D721Med (cell line): ENCODE results near the gene RHEX.
"Not testable (repeated sequence)": the region's sequence is repeated elsewhere in the genome, so short reads cannot be mapped to it uniquely, and the experiment has no call there.

ENCODE experiments used
- DNase-seq: peaks from one replicate; pipeline ENCODE4 v3.0.0; 2011; ENCODE audit warnings: low spot score; ENCODE audit not compliant: insufficient read length
- FAIRE-seq: peaks from 2 replicates; lab custom pipeline; 2011; peaks lifted over from hg19 to GRCh38; lab: Jason Lieb, UNC
- TF ChIP-seq, protein P1 (sequence below): IDR thresholded peaks from 2 replicates; pipeline ENCODE4 v1.5.1; 2012; ENCODE audit warnings: mild to moderate bottlenecking, control low read depth; ENCODE audit not compliant: insufficient read depth; ENCODE audit errors: missing control alignments

RHEX gene, protein sequence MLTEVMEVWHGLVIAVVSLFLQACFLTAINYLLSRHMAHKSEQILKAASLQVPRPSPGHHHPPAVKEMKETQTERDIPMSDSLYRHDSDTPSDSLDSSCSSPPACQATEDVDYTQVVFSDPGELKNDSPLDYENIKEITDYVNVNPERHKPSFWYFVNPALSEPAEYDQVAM

DNA sequence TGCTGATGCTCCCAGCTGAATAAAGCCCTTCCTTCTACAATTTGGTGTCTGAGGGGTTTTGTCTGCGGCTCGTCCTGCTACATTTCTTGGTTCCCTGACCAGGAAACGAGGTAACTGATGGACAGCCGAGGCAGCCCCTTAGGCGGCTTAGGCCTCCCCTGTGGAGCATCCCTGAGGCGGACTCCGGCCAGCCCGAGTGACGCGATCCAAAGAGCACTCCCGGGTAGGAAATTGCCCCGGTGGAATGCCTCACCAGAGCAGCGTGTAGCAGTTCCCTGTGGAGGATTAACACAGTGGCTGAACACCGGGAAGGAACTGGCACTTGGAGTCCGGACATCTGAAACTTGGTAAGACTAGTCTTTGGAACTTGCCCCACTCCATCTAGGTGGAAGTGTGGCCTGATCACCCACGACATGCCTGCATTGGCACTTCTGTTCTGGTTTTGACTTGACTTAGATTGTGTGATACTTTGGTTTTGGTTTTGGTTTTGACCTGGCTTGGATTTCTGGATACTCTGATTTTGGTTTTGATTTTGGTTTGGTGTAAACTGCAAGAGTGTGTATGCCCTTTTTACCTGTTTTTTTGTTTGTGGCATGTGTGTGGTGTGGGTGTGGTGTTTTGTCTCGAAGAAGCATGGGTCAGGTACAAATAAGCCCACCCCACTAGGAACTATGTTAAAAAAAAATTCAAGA is at the start of gene RHEX:
Gene RHEX (plus strand): TSS at position 255 of the 692 bp plus-strand sequence. CDS start 44,656 bp downstream, outside the sequence.
- FAIRE-seq, DNase-seq: not testable (repeated sequence)

GRCh38 chr1:206003854-206004800 is 48.8 kb upstream of the RHEX start:
- no peak for DNase-seq
- TF ChIP-seq, protein P1, sequence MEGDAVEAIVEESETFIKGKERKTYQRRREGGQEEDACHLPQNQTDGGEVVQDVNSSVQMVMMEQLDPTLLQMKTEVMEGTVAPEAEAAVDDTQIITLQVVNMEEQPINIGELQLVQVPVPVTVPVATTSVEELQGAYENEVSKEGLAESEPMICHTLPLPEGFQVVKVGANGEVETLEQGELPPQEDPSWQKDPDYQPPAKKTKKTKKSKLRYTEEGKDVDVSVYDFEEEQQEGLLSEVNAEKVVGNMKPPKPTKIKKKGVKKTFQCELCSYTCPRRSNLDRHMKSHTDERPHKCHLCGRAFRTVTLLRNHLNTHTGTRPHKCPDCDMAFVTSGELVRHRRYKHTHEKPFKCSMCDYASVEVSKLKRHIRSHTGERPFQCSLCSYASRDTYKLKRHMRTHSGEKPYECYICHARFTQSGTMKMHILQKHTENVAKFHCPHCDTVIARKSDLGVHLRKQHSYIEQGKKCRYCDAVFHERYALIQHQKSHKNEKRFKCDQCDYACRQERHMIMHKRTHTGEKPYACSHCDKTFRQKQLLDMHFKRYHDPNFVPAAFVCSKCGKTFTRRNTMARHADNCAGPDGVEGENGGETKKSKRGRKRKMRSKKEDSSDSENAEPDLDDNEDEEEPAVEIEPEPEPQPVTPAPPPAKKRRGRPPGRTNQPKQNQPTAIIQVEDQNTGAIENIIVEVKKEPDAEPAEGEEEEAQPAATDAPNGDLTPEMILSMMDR = no peak
- FAIRE-seq = no peak

DNA sequence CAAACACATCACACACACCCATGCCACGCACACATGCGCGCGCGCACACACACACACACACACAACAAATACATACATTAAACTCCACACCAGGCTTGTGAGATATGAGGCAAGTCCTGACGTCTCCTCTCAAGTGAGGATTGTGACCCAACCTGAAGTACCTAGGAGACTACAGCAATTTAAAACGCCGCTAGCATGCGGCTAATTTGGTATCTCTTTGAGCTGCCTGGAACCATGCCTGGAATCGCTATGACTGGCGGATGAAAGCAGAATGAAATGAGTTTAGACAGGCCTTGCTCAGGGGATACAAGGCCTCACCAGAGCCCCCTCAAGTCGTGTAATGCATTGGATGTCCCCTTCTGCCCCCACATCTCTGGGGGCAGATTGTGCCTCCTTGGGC is 48.1 kb upstream of the RHEX start:
- FAIRE-seq = no peak
- TF ChIP-seq, protein P1 = no peak
- no peak for DNase-seq

- TF ChIP-seq, protein P1 = no peak
- DNase-seq (no peak), FAIRE-seq (no peak)
These were observed 47.7 kb upstream of the RHEX start for GRCh38 chr1:206005234-206005633.

DNA sequence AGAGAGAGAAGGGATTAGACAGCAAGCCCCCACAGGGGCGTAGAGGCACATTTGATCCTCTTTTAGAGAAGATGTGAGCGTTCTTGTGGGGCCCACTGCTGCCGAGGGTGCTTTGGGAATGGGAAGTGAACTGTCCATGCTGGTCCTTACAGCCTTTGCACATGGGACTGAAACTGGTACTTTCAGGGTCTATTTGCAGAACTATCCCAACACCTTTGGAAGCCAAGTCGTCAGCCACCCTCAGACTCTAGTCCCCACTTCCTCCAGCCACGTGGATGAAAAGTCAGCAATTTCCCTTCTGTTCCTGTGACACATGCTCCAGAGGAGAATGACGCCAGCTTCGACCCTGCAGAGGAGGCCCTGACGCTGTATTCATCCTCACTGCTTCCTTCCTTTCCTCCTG is 47.2 kb upstream of the RHEX start:
- TF ChIP-seq, protein P1 = no peak
- DNase-seq (no peak), FAIRE-seq (no peak)

- FAIRE-seq (no peak), DNase-seq (no peak)
- TF ChIP-seq, protein P1 = no peak
These were observed 46.0 kb upstream of the RHEX start for GRCh38 chr1:206006946-206007345.

DNA sequence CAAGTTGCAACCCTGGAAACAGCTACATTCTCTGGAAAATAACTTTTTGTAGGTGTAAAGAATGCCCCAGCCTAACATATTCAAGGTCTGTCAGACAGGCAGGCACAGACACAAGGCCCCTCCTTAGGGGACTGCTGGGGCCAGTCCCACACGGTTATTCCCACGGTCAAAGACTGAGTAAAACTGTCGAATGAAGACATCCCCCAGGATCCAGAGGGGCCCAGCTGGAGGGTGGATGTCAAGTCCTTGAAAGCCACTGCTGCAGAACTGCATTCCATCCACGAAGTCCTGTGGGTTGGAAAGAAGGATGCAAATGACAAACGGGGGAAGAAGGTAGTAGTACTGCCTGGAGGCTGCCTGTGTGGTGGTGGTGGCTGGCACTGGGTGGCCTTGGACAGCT is 42.9 kb upstream of the RHEX start:
- TF ChIP-seq, protein P1 = no peak
- FAIRE-seq (no peak), DNase-seq (no peak)
